ENCODE measurements around the gene ENPP1.

GRCh38 chr6:131762984-131763383 is 44.8 kb upstream of the ENPP1 start:
- TF ChIP-seq JUND (IDR thresholded peaks at IDR 0.05) (no peak), CTCF (IDR thresholded peaks at IDR 0.05) (no peak), RCOR1 (IDR thresholded peaks at IDR 0.05; ENCODE audit: low read length) (no peak), USF2 (IDR thresholded peaks at IDR 0.05; ENCODE audit: borderline replicate concordance, low read depth, low read length) (no peak), POLR2AphosphoS5 (IDR thresholded peaks at IDR 0.05; ENCODE audit: low read depth, low read length) (no peak), SIN3A (IDR thresholded peaks at IDR 0.05; ENCODE audit: borderline replicate concordance, low read depth, low read length) (no peak), MXI1 (IDR thresholded peaks at IDR 0.05; ENCODE audit: low read depth, low read length) (no peak), EZH2phosphoT487 (IDR thresholded peaks at IDR 0.05; ENCODE audit: borderline replicate concordance, low read depth) (no peak), TAF1 (IDR thresholded peaks at IDR 0.05; ENCODE audit: borderline replicate concordance, low read depth, low read length) (no peak), SMC3 (IDR thresholded peaks at IDR 0.05; ENCODE audit: low read depth, low read length) (no peak), FOXM1 (IDR thresholded peaks at IDR 0.05; ENCODE audit: low read depth) (no peak), RAD21 (IDR thresholded peaks at IDR 0.05; ENCODE audit: low read length) (no peak), GATA2 (CRISPR knock-in tag; IDR thresholded peaks at IDR 0.05) (no peak), EP300 (IDR thresholded peaks at IDR 0.05; ENCODE audit: borderline replicate concordance in 1 of 2, low read depth in 1 of 2, low read length in 1 of 2) (no peak)

Measured in SK-N-SH (cell line).